HG02840 (cell line): ENCODE results near the gene UVSSA.

ENCODE experiments used
- ATAC-seq: cut with Tn5 transposase; IDR thresholded peaks from one replicate; pipeline ENCODE4 v1.9.1; 2021; ENCODE audit warnings: mild to moderate bottlenecking, moderate library complexity, moderate number of reproducible peaks; ENCODE audit not compliant: unreplicated experiment, low FRiP score

Gene UVSSA

DNA sequence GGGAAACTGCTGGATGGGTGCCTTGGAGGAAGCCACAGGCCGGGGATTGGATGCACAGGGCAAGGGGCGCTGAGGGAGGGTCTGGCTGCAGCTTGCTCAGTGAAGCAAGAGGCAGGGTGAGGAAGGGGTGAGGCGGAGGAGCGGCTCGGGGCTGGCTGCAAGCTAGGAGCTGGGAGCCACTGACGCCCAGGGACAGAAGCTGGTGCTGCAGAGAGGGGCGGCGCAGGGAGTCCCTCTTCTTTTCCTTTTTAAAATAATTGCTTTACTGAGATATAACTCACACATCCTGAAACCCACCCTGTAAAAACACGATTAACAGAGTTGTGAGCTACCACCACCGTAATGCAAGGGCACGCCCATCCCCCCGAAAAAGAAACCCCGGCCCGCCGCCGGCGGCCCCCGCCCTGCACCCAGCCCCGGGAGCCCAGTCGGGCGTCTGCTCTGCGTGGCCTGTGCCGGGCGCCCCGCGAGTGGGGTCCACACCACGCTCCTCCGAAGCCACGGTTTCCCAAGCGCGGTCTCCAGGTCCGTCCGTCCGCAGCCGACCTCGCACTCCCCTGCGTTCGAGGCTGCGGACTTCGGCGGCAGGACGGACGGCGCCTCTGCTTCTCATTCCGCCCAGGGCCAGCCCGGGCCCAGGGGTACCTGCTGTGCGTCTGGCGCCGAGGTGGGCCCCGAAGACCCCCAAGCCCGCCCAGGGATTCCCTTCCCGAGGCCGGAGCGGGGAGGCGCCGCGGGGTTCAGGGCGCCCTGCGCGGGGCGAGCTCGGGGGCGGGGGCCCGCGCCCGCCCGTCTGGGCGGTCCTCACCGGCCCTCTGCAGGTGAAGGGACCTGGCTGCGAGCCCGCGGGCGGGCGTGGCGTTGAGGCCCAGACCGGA lies 866 bp upstream of the UVSSA start:
- peak; percentile 2 for ATAC-seq

DNA sequence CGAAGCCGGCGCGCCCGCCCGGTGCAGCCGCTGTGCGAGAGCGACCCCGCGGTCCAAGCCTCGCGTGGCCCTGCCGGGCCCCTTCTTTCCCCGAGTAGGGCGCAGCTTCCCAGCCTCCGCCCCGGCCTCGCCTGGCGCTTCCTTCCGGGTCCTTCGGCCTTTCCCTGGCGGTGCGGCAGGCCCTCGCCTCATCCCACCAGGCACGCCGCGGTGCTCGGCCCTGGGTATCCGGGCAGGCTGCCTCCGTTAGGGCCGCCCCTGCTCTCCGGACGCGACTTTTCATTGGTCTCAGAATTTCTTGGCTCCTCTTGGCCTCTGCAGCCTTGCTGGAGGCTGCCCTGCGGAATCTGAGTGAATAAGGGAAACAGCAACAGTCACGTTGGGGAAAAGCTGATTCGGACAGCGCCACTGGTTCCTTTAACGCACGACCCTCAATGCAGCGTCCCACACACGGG lies 429 bp downstream of the UVSSA start:
- ATAC-seq, result peak; percentile 20

DNA sequence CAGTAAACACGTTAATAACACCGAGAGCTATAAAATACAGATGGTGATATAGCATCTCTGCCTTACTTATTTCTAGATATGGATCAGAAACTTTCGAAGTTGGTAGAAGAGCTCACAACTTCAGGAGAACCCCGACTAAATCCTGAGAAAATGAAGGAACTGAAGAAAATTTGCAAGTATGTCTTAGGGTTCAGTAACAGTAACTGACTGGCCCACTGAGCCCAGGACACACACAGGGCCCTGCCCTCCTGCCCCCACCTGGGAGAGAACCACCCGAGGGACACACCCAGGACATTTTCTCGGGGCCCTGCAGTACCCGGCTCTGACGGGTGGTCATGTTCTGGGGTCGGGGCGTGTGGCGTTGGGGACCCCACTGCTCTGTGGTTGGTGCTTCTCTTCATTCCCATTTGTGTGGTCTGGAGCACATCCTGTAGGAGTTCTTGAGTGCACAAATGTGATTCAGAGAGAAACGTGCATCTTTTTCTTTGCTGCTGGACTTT lies 1.1 kb downstream of the UVSSA start:
- ATAC-seq, result no peak

DNA sequence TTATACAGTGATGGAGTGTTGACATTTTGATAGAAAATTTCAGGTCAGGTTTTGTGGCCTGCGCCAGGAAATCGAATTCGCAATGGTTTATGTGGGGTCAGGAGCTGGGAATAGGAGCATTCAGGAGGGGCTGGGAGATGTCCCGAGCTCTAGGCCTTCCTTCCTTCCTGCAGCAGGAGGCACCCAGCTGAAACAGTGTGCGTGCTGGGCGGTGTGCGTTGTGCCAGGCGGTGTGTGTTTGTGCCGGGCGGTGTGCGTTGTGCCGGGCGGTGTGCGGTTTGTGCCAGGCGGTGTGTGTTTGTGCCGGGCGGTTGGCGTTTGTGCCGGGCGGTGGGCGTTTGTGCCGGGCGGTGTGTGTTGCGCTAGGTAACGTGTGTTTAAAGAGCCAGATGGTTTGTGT lies 1.7 kb downstream of the UVSSA start:
- no peak for ATAC-seq

DNA sequence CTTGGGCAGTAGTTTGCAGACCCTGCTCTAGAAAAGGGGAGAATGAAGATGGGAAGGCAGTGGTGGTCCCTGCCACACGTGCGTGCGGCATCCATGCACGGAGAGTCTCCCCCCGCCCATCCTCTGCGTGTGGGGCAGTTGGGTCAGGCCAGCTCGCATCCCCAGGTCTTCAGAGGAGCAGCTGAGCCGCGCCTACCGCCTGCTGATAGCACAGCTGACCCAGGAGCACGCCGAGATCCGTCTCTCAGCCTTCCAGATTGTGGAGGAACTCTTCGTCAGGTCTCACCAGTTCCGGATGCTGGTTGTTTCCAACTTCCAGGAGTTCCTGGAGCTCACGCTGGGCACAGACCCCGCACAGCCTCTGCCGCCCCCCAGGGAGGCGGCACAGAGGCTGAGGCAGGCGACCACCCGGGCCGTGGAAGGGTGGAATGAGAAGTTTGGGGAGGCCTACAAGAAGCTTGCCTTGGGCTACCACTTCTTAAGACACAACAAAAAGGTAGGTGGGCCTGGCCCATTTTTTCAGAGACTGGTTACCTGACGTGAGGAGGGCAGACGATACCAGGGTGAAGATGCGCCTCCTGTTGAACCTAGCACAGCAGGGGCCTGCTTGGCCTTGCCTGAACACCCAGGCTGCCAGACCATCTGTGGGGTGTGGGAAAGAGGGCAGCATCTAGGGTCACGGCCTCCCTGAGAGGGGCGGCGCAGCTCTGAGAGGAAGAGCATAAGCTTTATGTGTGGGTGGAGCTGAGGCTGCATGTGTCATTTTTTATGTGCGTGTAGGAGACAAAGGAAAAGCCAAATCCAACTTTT lies 2.6 kb downstream of the UVSSA start:
- ATAC-seq, result no peak

DNA sequence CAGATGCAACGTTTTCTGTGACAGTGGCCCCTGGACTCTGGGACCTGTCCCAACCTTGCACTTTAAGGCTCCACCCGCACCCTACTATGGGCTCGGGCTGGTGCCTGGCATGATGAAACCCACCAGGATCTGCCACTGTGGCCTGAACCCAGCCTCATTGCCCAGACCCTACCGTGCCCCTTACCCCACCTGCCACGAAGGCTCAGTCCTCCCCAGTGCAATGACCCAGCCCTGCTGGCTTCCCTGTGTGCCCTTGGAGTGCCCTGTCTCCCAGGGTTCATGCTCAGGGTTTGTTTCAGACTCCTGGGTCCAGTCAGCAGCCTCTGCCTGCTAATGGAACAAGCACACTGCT lies 3.1 kb downstream of the UVSSA start:
- ATAC-seq, result no peak

DNA sequence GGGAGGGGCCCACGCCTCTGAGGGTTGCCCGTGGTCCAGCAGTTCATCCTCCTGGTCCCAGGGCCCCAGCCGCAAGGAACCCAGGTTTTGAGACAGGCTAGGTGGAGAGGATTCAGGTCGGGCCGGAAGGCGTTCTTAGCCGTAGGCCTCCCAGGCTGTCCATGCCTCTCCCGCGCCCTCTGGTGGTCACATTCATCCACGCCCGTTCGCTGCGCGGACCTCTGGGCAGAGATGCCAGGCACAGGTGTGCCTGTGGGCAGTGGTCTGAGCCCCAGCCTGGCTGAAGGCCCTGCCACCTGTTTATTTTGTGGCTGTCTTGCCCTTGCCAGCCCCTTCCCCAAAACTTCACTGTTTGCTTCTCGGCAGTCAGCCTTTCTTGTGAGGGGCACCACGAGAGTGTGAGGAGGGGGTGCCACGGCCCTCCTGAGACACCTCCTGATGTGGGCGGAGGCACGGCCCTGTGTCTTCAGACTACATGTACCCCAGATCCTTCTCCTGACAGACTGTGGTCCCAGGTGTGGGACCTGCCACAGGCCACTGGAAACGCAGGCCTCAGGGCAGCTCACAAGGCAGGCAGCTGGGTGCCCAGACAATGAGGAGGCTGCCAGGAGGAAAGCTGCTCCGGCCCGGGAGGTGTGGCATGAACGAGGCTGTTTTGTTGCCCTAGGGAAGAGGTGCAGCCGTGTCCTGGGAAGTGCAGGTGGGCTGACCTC lies 5.0 kb downstream of the UVSSA start:
- ATAC-seq, result no peak

DNA sequence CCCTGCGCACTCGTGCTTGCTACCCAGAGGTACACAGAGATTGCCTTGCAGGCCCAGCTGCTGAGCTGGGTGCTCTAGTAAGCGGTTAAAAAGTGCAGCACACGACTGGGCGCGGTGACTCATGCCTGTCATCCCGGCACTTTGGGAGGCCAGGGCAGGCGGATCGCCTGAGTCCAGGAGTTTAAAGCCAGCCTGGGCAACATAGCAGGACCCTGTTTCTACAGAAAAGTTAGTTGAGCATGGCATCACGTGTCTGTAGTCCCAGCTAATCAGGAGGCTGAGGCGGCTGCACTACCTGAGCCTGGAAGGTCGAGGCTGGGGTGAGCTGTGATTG lies 5.5 kb downstream of the UVSSA start:
- ATAC-seq, result no peak

DNA sequence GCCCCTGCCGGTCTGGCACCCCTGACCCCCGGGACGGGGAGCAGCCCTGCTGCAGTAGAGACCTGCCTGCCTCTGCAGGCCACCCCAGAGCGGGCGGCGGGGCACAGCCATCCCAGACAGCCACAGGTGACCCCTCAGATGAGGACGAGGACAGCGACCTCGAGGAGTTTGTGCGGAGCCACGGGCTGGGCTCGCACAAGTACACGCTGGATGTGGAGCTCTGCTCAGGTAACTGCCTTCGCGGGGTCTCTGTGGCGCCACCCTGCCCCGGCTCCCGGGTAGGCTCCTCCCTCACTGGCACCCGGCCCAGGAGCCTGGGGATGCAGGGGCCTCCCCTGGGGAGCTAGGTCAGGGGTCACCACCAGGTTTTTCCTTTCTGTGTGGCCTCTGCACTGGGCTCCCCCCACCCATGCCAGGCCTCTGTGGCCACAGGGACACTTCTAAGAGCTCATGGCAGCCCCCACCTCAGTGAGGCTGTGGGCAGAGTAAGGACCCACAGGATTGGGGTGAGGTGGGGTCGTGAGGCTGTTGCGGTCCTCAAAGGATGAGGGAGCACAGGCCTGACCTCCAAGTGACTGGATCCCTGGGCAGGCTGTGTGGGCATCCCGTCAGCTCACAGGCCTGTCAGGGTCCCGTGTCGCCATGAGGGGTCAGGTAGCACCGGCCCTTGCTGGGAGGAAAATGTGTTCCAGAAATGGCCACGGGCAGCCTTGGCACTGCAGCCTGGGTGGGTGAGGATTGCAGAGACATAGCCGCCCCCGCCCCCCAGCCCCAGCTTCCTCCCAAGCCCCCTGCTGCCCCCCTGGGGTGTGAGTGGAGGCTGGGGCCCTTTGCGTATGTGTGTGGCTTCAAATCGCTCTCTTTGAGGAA lies 6.4 kb downstream of the UVSSA start:
- ATAC-seq, result no peak

DNA sequence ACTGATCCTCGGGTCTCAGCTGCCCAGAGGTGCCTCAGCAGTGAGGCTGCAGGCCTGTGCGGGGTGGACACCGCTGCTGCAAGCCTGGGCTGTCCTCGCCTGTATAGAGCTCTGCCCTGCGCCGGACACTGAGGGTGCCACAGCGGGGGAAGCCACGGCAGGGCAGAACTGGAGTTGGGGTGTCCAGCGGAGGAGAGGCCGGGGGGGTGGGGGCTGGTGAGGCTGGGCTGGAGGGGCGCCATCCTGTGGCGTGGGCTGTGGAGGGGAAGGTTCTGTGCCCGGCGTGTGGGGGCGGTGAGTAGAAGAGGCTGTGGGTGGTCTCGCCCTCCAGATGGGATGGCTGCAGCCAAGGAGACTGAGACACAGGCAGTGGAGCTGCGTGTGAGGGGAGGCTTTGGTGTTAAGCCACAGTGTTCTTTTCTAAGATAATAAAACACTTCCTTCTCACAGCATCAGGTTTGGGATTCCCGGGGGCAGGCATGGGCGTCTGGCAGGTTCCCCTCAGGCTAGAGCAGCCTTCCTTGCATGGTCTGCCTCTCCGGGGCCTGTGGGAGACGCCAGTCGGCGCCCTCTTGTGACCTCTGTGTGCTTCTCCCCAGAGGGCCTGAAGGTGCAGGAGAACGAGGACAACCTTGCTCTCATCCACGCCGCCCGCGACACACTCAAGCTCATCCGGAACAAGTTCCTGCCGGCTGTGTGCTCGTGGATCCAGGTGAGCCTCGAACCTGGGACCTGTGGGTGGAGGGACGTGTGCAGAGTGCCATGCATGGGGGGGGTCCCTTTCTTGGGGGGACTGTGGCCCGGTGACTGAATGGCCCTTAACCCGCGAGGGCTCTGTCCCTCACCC lies 7.4 kb downstream of the UVSSA start:
- ATAC-seq, result no peak

DNA sequence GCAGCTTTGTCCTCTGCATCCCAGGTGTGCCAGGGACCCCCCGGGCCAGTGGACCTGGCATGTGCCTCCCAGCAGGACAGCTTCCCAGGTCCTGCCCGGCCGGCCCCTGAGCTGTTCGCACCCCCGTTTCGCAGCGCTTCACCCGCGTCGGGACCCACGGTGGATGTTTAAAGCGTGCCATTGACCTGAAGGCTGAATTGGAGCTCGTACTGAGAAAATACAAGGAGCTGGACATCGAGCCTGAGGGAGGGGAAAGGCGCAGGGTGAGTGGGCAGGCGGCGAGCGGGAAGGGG lies 7.9 kb downstream of the UVSSA start:
- ATAC-seq, result no peak

DNA sequence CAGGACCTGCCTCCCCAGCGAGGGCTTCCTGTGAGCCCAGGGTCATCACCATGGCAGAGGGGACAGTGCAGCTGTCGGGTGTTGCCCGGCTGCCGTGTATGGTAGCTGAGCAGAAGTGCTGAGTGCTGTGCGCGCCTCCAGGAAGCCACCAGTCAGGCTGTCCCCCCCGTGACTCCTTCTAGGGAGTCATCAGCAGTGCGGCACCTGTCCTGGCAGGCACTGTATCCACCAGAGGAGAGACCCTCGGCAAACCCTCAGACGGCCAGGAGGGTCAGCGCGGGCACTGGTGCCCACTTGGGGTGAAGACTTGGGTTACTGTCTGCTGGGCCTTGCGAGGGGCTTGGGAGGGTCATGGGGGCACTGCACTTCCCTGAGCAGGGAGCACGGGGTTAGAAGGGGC lies 8.4 kb downstream of the UVSSA start:
- no peak for ATAC-seq

DNA sequence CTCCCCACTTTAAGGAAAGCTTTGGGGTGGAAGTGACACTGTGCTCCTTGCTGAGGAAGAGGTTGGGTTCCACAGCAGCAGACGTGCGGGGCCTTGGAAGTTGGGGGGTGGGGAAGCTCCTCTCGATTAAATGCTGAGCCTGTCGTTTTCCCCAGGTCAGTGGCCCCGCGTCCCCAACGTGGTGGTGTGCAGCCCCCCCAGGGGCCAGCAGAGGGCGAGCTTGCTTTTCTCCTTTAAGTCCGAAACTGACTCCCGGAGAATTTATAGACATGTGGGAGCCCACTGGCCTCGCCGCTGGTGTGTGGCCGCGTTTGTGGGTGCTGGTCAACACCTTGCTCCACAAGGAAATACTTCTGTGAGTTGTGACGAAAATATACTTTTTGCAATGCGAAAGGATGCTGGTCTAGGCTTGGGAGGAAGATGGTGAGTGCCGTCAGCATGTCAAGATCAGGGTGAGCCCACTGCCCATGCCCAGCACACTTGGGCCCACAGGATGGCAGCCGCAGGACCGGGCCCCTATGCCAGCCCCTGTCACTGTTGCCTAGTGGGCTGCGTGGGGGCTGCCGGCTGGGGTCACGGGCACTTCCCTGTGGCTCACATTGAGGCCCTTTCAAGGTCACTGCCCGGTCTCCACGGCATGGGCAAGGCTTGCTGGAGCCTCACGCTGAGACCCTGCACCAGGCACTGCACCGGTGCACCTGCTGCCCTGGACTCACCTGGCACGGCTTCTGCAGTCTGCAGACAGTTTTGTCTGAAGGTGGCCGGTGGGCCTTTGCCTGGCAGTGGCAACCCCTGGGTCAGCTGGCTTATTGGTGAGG lies 9.4 kb downstream of the UVSSA start:
- no peak for ATAC-seq

DNA sequence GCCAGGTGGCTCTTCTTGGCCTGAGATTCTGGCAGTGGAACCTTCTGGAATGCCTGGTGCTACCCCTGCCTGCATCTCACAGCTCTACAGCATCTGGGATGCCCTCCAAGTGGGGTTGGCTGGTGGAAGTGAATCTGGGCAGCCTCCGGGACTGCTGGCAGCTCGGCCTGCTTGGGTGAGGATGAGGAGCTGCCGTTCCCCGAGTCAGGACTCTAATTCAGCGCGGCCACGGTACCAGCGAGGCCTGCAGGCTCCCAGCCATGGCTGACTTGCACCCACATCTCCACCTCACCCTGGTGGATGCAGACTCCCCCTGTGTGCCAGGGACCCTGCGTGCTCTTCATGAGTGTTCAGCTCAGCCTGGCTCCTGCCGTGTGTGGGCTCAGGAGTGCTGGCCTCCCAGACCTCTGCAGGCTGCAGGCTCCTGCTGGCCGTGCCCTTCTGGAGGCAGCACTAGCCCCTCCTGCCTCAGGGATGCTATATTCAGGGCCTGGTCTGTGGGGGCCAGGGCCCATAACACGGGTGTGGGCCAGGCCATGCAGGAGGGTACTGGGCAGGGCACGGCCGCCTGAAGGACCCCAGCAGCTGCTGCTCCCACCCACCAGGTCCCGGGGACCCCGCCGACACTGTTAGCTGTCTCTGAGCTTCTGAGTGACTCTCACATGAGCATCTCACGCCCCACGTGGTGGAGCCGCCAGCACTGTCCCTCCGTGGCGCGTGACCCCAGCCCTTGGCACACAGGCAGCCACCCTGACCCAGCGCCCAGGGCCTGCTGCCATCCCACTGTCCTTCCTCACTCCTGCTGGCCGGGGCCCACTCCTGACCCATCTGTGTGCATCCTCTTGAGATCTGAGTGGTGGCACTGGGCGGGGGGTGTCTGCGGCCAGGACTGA lies 10.6 kb downstream of the UVSSA start:
- no peak for ATAC-seq

DNA sequence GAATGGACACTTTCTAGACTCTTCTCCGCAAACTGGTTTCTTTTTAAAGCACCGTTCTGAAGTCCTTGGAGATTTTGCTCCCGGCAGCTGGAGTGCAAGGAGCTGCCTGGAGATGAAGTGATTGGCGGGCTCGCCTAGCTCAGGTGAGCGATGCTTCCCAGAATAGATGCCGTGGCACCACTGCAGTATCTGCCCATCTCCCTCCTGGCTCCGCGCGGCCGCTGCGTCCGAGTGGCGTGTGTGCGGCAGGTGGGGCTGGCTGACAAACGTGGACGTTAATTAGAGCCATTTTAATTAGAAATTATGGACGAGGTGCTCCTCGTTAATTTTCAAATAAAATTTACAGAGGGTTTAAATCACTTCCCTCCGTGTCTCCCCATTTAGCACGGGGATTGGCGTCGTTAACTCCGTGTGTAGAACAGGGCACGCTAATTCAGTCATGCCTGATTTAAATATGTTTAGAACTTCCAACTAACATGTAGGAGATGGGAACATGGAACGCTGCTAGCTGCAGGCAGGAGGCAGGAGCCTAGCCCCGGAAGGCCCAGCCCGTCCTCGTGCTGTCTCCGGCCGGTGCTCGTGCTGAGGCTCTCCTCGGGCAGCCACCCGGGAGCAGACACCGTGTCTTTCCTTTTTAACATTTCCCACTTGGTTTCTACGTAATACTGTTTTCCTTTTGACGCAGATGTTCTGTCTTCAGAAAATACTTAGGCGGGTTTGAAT lies 11.6 kb downstream of the UVSSA start:
- no peak for ATAC-seq

DNA sequence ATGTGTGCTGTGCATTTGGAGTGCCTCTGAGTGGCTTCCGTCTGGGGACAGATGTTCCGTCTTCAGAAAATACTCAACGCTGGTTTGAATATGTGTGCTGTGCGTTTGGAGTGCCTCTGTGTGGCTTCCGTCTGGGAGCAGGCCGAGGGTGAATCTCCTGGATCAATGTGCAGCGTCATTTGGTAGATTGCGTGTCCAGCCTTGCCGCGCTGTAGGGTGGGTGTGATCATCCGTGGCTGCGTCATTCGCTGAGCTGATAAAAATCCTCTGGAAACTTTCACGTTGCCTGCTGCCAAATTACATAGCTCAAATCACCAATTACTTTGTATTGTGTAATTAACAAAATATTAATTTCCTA lies 12.1 kb downstream of the UVSSA start:
- ATAC-seq, result no peak

DNA sequence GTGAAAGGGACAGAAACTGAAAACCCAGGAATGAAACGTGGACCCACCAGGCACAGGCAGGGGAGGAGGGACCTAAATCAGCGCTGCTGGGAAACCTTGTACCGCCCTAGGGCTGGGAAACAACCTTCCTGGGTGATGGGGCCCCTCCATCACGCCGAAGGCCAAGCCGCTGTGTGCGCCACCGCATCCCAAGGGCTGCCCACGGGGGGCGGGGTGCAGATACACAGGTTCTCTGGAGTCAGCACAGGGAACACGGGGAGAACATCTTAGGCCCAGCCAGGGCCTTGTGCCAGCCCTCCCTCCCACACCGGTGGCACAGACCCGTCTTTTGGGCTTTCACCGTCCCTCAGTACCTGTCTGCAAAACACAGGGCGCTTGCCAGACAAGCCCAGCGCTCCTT lies 13.0 kb downstream of the UVSSA start:
- no peak for ATAC-seq
